ENCODE data around the gene RGL1.
A peak's percentile ranks its signal among the peaks of the same experiment; 100 is the strongest.

The RGL1 gene

DNA sequence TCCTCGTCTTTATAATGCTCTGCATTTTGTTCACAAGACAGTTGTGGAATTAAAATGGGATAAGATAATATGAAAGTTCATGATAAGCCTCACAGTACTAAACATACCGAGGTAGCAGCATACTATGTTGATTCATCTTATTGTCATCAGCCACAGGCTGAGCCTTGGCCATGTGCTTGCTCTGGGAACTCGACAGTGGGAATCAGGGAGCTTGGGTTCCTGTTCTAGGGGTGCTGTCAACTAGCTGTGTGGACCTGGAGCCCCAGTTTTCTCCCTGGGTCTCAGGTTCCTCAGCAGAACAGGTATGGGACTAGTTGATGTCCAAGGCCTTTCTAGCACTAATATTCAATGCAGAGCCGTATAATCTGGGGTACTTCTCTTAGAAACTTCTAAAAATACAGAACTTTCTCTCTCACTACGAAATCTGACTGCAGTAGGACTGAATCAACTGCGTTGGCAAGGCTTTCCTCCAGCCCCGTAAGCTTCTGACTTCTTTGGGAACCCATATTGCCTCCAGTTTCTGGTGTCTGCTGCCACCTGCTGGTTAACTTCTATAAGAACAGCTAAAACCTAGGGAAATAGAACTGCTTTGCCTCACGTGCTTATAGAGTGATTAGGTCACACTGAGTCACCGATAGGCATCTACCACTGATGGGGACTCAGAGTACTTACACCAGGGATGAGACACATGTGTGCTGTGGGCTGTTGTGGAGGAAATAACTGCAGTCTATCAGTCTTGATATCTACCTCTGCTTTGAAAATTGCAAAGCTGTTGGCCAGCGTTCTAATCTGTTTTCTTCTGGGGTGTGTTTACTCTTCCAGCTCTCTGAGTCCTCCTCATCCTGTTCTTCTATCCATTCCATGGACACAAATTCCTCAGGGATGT, 110.9 kb downstream of the RGL1 start:
- DNase-seq = peak; percentile 46

DNA sequence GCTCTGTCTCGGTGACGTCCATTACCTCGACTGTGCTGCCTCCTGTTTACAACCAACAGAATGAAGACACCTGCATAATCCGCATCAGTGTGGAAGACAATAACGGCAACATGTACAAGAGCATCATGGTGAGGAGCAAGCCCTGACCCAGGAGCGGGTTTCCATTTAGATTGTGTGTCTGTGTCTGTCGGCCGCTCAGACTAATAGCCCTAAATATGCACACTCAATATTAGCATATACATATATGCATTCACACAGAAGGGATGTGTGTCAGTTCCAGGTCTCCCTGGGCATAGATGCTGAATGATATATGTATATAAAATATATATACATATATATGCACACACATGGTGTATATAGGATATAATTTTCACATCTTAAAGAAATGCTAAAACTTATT, 111.7 kb downstream of the RGL1 start:
- DNase-seq = no peak

DNA sequence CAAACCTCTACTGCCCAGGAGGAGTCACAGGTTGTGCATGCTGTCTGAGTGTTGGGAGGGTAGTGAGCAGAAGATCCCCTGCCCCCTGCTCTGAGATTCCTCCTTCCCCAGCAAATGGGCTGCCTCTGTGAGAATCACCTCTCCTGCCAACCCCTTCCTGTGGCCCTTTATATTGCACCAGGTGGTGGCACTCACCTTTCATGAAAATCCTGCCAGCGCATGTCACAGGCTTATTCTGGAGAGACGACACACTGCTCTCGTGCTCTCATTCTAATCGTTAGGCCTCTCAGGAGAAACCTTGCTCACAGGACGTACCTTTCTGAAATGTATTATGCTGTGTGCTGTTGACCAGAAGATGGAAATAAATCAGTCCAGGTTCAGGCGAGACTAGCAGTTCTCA, 113.7 kb downstream of the RGL1 start:
- DNase-seq = no peak

DNA sequence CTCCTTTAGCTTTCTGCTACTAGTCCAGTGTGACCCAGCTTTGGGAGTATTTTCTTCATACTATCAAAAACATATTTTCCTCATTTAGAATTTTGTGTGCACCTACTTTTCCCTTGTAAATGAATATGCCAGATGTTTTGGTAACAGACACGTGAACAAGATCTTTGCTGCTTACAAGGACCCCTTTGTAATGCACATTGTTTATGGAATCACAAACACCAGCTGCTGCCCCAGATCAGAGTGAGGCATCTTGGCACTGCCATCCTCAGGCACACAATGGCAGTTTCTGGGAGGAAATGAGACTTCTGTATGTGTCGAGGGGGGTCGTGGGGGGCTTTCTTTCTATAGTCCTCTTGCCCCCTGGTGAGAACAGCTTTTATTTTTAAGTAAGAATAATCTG, 115.7 kb downstream of the RGL1 start:
- no peak for DNase-seq

DNA sequence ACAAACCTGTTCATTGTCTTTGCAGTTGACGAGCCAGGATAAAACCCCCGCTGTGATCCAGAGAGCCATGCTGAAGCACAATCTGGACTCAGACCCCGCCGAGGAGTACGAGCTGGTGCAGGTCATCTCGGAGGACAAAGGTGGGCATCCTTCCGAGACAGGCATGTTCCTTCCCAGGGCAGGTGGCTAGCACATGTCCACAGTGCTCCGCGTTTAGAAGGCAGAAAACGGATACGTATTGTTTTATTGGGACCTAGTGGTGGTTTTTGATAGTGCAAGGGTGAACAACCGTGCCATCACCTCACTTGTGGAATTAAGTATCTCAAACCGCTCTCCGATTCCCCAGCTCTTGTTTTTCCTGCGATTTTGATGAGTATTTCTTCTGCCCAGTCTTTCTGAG, 117.3 kb downstream of the RGL1 start:
- no peak for DNase-seq

DNA sequence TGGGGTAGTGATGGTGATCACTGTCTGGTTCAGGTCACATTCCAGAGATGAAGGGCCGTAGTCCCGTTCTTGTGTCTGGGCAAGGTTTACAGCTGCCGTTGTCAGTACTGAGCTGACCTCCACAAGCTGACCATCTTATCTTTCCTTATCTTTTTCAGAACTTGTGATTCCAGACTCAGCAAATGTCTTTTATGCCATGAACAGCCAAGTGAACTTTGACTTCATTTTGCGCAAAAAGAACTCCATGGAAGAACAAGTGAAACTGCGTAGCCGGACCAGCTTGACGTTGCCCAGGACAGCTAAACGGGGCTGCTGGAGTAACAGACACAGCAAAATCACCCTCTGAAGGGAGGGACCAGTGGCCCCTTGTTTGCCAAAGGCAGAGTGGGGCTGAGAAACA, 121.0 kb downstream of the RGL1 start:
- no peak for DNase-seq

DNA sequence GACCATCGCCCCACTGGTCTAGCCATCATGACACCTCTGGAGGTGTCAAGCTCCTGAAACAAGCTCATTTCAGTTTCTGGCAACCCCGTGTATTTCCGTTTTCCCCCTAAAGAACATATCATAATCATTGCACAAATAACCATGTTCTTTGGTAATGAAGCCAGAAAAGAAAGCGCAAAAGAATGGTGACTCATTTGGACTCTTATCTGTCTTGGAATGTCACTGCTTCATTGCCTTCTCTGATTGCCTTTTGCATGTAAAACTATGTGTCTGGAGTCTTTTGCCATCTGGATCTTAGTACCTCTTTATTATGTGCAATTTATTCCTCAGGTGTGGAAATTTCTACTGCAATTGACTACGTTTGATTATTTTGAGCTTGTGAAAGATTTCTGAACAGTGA, 122.1 kb downstream of the RGL1 start:
- DNase-seq = no peak

DNA sequence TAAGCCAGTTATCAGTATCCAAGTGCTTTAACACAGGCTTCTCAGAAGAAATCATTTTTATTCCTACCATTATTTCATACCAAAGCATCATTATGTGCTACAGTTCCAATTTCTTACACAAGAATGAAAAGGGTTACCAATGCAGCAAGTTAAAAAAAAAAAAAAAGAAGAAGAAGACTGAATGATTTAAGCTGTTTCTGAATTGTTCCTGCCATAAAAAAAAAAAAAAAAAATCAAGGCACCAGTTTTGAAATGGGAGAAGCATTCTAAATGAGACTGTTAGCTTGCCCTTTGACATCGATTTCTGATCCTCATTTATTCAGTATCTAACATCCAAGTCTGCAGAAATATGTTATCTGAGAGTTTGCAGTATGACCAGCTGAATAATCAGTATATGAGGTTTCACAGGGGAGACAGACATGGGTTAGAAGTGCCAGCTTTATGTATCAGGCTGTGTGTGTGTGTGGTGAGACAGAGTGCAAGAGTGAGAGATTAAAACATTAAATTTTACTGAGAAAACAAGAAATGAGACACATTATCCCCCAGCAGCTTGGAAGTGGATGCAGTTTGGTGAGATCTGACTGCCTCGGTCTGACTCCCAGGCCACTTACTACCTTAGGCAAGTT, 126.8 kb downstream of the RGL1 start:
- DNase-seq = no peak

DNA sequence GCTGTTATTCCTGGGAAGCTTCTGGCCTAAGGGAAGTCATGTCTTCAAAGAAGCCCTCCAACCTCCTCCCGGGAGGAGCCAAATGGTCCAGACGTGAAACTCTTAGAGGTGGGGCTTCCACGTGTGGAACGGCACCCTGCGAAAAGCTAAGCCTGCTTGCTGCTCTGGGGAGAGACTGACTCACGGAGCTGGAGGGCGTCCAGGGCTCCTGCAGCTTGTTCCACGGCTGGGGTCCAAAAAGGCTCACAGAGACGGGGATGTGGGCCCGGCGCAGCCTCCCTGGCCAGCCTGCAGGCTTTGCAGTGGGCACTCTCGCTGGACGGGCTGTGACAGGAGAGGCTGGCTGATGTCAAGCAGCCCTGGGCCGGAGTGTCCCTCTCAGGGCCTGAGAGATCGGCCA, 127.5 kb downstream of the RGL1 start:
- no peak for DNase-seq

DNA sequence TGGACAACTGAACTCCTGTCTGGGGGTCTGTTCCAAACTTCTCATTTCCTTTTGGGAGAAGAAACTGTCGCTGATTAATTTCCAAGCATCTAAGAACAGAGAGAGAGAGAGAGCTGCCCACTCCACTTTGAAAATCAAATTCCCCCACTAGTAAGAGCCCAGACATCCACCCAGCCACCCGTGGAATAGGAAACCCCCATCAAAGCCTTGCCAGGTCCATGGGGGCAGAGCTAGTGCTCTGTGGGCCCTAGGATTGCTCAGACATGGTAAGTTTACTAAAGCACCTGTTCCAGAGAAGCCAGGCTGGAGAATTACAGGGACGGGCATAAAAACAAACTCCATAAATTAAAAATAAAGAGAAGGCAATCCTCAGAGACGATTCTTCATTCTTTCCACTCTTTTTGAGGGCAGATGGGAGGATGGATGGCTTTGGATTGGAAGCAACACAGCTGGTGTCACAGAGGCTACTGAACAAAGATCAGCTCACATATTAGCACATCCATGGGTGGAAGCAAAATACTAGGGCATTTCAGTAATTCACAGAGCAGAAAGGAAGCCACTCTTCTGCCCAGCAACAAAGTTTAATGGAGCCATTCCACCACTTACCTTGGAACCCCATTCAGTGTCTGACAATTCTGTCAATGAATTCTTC, 128.7 kb downstream of the RGL1 start:
- DNase-seq = no peak

DNA sequence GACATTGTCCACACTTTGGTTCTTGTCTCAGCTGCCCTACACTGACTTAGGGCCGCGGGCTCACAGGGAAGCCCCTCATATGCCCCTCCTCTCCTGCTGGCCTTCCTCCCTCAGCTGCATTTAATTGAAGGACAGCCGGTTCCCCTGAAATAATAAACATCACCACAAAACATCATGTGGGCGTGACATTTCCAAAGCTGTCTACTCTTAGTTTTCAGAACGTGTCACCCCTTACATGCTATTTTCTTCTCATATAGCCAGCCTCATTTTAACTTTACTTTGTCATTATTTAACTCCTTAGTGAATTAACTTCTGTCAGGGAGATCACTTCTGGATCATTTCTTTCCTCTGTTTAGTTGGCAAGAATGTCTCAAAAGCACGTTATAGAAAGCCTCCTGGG, 129.4 kb downstream of the RGL1 start:
- DNase-seq = no peak

DNA sequence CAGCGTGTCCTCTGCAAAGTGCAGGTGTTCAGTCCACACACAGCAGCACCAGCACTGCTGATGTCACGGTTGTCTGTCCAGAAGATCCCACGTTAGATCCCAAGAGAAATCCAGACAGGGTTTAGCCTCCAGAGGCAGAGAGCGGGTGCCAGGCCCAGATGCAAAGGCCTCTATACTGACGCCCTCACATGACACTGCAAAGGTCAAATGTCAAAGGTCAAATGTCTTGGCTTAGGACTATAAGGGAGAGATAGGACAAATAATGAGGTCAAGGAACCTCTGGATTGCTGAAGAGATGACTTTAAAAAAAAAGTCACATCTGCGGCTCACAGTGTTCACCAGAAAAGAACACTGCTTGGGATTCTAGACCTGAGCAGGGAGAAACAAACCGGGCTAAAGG, 131.1 kb downstream of the RGL1 start:
- no peak for DNase-seq

DNA sequence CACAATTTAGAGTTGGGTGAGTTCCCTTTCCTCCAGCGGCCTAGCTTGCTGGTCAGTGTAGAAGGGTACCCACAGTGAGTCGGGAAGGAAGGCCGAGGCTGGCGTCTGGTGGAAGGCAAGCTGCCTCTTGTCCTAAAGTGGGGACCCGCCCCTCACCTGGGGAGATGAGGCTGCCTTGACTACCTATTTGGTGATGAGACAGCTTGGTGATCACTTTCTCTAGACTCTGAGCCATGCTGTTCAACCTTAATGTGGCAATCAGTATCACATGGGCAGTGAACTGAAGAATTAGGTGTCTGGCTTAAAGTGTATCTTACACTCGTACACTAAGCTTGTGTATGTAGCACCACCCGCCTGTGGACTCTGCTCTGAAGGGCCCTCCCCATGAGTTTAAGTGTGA, 131.9 kb downstream of the RGL1 start:
- no peak for DNase-seq

DNA sequence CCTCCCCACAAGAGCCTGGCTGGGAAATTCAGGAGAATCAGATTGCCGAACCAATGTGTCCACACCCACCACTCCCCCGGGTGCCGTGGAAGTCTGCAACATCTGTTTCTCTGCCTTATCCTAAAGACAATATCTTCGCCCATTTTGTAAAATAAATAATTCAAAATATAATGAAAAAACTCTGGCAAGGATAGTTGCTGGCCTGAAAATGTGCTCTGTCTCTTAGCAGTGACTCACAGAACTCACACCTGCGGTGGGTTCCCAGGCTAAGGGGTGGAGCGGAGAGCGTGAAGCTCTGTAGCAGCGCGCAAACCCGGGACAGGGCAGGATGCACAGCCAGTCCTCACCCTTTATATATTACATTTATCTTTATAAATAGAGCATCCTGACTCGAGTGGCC, 132.7 kb downstream of the RGL1 start:
- no peak for DNase-seq

DNA sequence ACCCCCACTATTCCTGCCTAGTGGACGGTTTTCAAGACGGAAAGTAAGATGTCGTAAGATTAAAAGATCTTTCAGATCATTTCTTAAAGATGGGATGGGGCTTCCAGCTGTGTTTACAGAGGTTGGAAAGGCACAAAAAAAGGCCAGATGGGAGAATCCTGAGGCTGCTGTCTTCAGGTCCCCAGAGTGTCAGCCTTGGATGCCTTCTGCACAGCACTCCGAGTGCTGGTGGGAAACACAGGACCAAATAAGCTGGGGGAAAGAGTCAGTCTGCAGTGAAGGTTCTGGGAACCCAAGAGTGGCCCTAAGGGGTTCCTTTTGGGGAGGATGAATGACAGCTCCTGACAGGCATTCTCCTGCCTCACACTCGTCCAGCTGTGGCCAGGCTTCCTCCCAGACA, 136.1 kb downstream of the RGL1 start:
- DNase-seq = no peak

DNA sequence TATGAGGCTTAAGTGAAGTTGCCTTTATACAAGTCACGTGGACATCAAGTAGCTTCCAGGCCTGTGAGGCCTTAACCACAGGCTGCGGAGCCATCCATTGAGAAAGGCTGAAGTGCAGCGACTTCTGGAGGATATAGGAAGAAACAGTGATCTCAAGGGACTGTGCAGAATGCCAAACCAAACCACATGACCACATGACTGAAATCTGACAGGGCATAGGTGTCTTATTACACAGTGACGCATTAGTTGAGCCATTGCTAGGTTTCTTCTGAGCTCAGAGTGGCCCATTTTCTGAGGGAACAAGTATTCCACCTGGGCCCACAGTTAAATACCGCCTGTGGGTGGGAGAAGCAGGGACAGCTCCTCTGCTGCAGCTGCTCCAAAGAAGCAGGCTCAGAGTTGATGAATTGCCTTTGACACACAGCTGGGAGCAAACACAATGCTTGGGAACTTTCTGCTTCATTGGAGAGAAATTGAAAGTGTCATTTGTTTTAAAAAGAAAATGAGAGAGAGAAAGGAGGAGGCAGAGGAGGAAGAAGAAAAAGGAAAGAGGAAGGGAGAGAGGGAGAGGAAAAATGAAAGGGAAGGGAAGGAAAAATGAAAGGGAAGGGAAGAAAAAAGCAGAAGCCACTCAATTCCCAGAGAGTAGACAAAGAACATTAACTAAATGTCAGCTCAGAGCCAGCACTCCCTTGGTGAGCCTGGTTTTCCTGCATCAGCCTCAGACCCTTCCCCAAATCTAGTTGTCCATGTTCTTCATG, 138.2 kb downstream of the RGL1 start:
- DNase-seq = no peak

DNA sequence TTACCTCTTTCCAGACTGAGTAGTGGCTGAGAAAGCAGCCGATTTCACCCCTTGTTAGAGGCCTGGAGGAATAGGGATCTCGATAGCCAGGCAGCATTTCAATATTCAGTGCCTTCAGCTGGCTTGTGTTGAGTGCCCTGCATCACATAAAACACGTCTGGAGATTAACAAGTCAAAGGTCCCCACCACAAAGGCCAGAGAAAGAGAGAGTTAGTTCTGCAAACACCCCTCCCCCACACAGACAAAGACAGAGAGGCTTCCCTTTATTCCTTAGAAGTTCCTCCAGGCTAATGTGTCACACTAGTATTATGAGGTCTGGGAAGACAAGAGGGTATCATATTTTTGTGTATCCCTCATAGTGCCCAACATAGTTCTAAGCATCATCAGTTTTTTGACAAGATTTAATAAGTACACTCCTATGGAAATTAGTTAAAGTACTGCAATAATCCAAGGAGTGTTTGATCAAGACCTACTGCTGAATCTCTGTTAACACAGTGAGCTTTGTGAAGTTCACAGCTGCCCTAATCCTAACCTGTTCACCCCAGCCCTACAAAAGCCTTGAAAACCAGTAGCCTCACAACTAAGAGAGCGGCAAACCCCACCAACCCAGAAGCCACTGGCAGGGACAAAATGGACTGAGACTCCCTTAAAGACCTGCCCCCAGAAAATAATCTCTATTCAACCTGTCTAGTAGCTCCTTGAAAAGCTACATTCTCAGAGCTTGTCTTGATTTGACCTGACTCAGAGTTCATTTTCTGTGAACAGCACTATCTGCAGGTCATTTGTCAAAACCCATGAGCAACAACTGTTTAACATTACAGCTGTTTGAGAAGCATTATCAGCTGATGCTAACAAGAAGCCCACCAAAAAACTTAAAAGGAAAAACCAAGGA, 140.8 kb downstream of the RGL1 start:
- no peak for DNase-seq

DNA sequence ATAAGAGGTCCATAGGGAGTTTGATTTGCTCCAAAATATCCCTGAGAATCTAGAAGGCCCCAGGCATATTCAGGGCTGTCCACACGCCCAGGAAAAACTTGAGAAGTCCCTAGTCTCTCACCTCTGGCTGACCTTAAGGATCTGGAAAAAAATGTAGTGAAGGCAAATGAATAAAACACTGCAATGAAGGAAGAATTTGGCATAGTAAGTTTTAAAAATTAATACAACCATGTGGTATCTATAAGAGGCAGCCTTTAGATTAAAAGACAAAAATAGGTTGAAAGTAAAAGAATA, 141.3 kb downstream of the RGL1 start:
- DNase-seq = no peak

DNA sequence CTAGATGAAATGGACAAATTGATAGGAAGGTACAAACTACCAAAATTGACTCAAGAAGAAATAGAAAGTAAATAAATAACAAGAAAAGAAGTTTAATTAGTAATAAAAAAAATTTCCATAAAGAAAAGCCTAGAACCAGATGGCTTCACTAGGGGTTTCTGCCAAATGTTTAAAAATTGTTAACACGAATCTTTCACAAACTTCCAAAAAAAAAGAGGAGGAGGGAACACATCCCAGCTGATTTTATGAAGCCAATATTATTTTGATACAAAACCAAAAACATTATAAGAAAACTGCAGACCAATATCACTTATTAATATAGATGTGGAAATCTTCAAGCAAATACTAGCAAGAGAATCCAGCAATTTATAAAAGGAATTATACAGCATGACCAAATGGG, 143.1 kb downstream of the RGL1 start:
- DNase-seq = no peak

DNA sequence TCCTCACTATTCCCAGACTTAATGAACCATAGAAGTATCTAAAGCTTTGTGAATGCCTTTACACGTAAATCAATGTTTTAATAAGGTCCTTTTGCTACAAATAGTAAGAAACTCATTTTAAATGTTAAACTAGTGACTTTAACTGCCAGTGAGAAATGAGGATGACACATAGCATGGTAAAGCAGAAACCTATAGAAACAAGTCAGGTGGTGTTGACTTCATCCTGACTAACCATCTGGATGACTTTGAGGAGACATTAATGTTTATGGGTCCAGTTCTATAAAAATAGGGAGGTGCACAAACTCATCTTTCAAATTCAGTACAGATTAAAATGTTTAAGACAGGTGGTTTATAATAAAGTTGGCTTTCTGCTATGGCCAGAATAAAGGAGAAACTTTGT, 147.2 kb downstream of the RGL1 start:
- no peak for DNase-seq

DNA sequence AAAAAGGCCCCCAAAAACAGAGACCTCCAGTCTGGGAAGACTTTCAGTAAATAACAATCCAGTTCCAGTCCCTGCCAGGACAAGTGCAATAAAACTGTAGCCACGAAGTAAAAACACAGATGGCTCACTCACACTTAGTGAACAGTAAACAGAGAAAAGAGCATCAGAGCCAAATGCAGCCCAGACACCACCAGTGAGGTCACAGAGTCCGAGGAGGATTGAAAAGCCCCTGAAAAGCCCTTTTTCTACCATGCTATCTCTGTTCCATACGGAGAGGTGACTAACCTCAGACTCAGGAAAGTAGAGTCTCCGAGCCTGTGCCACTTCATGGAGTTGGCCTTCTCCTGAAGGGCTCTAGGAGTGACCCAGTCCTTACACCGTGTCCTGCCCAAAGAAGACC, 148.1 kb downstream of the RGL1 start:
- no peak for DNase-seq

DNA sequence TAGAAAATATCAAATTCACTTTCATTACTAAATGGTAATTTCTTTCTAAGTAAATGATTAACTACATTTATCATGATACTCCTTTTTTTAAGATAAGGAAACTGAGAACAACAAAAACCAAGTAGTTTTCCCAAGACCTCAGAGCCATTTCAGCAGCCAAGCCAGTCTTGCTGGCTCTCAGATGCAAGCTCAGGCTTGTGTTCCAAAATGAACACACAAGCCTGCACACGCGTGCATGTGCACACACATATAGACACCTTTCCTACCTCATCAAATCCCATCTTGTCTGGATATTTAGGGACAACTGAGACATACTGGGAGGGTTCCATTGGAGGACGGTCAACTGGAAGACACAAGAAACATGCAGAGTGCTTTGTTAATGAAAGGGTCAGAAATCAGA, 149.6 kb downstream of the RGL1 start:
- no peak for DNase-seq
